ENCODE data around the gene SULF2. TPM values are rescaled to one million over a fixed set of nuclear protein-coding genes. Genes with fewer than 3 reads are reported as not detected.
"Not testable (repeated sequence)": the region's sequence is repeated elsewhere in the genome, so short reads cannot be mapped to it uniquely, and the experiment has no call there.

Gene SULF2
- total RNA-seq, 1 experiment from 2014 or later, result not detected

DNA sequence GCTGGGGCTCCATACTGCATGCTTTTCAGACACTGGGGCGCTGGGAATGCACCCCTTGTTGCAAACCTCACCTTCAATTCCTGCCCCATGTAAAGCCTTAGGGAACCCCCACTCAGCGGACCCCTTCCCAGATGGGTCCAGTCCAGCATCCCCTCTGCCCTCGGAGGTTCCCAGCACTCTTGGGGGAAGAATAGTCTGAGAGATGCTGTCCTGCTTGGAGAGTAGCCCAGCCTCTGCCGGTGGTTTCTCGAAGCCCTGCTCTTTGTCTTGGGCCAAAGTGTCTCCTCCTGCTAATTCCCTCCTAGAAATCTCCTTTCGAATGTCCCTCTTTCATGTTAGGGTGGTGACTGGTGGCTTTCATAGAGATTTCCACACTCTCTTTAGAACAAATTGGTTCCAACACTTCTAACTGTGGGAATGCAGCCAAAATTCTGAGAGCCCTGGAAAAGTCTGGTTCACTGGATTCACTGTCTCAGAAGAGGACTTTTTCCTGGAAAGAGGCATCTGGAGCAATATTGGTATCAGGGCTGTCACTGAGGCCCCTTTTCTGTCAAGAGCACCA is 24.9 kb upstream of the SULF2 start:
- H3K79me2 ChIP-seq (ENCODE audit: low read length), result no peaks in the 10 kb centered on the region
- no peak overlapping the region for H3K9ac ChIP-seq (ENCODE audit: low read length)
- H3K4me1 ChIP-seq (ENCODE audit: low read length), result no peaks in the 10 kb centered on the region
- H3K9me3 ChIP-seq (ENCODE audit: low read length), result no peaks in the 10 kb centered on the region
- H3K4me3 ChIP-seq (ENCODE audit: low read length), result no peak overlapping the region
- DNase-seq, result no peak
- H3K4me2 ChIP-seq (ENCODE audit: low read depth, low read length, poor library complexity, severe bottlenecking), result no peak overlapping the region
- 0 out of 2 replicates have a peak, but pooled peaks cover 6% of the 10 kb centered on the region for H3K27me3 ChIP-seq (ENCODE audit: low read length)
- 0 out of 2 replicates have a peak, but pooled peaks cover 4% of the 10 kb centered on the region for H4K20me1 ChIP-seq (ENCODE audit: insufficient read depth, low read depth, low read length)
- H3K9me2 ChIP-seq (replicated peaks; ENCODE audit: insufficient read depth, low read length), result no peaks in the 10 kb centered on the region
- no peak overlapping the region for H3K27ac ChIP-seq (ENCODE audit: low read length)
- no peaks in the 10 kb centered on the region for H3K36me3 ChIP-seq (ENCODE audit: insufficient read depth, low read length)
- H2AFZ ChIP-seq (ENCODE audit: low read length), result no peak overlapping the region

DNA sequence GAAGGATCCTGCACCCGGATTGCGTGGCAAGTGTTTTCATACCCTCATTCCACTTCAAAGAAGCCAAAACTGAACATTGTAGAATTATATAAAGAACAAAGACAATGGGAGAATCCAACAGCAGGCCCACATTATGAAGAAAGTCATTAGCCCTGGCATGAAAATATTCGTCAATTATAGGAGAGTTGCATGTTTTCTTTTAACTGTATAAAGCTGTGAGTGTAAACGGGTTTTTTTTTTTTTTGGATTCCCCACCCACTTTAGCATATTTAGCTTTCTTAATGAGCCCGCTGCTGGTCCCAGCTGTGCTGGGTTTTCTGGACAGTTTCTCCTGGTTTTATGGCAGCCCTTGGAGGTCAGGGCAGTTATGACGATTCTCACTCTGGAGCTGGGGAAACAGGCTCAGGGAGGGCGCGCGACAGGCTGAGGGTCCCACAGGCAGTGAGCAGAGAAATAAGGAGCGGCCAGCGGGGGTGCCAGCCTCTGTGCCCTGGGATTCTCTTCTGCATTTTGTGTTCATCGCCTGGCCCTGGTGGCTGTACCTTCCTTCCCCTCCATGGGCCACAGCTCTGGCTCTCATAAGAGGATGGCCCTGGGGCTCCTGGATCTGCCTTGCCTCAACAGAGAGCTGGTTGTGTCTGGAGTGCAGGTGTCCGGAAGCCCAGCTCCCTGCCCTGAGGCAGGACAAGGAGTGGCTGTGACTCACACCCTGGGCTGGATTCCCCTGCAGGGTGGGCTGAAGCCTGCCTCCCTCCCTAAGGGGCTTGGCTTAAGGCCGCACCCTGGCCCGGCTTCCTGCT is 24.1 kb upstream of the SULF2 start:
- Histone ChIP-seq H3K4me3 (ENCODE audit: low read length) (no peak overlapping the region), H3K27ac (ENCODE audit: low read length) (no peak overlapping the region), H3K36me3 (ENCODE audit: insufficient read depth, low read length) (no peaks in the 10 kb centered on the region), H3K9ac (ENCODE audit: low read length) (no peak overlapping the region), H3K79me2 (ENCODE audit: low read length) (no peaks in the 10 kb centered on the region), H3K4me2 (ENCODE audit: low read depth, low read length, poor library complexity, severe bottlenecking) (no peak overlapping the region), H3K27me3 (ENCODE audit: low read length) (0 out of 2 replicates have a peak, but pooled peaks cover 6% of the 10 kb centered on the region), H4K20me1 (ENCODE audit: insufficient read depth, low read depth, low read length) (0 out of 2 replicates have a peak, but pooled peaks cover 4% of the 10 kb centered on the region), H3K9me3 (ENCODE audit: low read length) (no peaks in the 10 kb centered on the region), H3K9me2 (replicated peaks; ENCODE audit: insufficient read depth, low read length) (no peaks in the 10 kb centered on the region), H3K4me1 (ENCODE audit: low read length) (no peaks in the 10 kb centered on the region), H2AFZ (ENCODE audit: low read length) (no peak overlapping the region)
- no peak for DNase-seq

GRCh38 chr20:47805951-47806350 is 20.7 kb upstream of the SULF2 start:
- H3K9ac ChIP-seq (ENCODE audit: low read length), result no peak overlapping the region
- H3K4me3 ChIP-seq (ENCODE audit: low read length), result no peak overlapping the region
- H3K4me1 ChIP-seq (ENCODE audit: low read length), result no peaks in the 10 kb centered on the region
- H3K79me2 ChIP-seq (ENCODE audit: low read length), result no peaks in the 10 kb centered on the region
- 0 out of 2 replicates have a peak, but pooled peaks cover 4% of the 10 kb centered on the region for H4K20me1 ChIP-seq (ENCODE audit: insufficient read depth, low read depth, low read length)
- no peak overlapping the region for H3K27ac ChIP-seq (ENCODE audit: low read length)
- no peaks in the 10 kb centered on the region for H3K27me3 ChIP-seq (ENCODE audit: low read length)
- H3K9me2 ChIP-seq (replicated peaks; ENCODE audit: insufficient read depth, low read length), result no peaks in the 10 kb centered on the region
- H3K36me3 ChIP-seq (ENCODE audit: insufficient read depth, low read length), result no peaks in the 10 kb centered on the region
- DNase-seq, result no peak
- H2AFZ ChIP-seq (ENCODE audit: low read length), result no peak overlapping the region
- no peaks in the 10 kb centered on the region for H3K9me3 ChIP-seq (ENCODE audit: low read length)
- no peak overlapping the region for H3K4me2 ChIP-seq (ENCODE audit: low read depth, low read length, poor library complexity, severe bottlenecking)

DNA sequence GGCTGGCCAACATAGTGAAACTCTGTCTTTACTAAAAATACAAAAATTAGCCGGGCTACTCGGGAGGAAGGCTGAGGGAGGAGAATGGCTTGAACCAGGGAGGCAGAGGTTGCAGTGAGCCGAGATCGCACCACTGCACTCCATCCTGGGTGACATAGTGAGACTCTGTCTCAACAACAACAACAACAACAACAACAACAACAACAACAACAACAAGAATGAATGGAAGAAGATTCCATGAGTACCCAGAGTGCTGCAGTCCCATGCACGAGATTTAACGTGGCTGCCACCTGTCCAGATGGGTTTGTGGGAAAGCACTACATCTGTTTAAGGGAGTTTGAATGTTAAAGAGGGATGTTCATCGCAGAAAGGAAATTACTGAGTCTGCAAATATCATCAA is 19.7 kb upstream of the SULF2 start:
- H3K36me3 ChIP-seq (ENCODE audit: insufficient read depth, low read length); H3K9me2 ChIP-seq (replicated peaks; ENCODE audit: insufficient read depth, low read length); H3K4me1 ChIP-seq (ENCODE audit: low read length); DNase-seq; H4K20me1 ChIP-seq (ENCODE audit: insufficient read depth, low read depth, low read length); H3K9ac ChIP-seq (ENCODE audit: low read length); H3K4me3 ChIP-seq (ENCODE audit: low read length); H3K27me3 ChIP-seq (ENCODE audit: low read length); H3K4me2 ChIP-seq (ENCODE audit: low read depth, low read length, poor library complexity, severe bottlenecking); H3K27ac ChIP-seq (ENCODE audit: low read length); H2AFZ ChIP-seq (ENCODE audit: low read length); H3K9me3 ChIP-seq (ENCODE audit: low read length); H3K79me2 ChIP-seq (ENCODE audit: low read length): not testable (repeated sequence)

DNA sequence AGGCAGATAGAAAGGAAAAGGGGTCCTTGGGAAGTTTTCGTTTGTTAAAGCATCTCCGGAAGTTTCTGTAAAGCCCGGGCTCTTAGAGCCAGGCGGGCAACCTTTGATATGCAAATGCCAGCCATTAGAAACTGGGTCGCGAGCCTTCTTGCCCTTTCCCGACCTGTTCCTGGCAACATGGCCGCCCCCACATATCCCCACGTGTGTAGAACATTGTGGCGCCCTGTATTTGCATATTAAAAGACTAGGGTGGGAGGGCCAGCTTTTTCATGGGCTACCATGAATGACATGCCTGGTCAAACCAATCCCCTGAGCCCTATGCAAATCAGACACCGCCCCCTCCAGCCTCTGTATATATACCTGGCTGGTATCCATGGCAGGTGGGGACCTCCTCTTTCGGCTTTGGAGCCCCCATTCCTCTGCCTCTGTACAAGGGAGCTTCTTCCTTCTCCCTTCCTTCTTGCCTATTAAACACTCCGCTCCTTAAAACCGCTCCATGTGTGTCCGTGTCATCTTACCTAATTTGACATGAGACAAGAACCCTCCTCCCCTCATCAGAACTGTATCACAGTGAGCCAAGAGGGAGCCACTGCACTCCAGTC is 19.0 kb upstream of the SULF2 start:
- H3K27me3 ChIP-seq (ENCODE audit: low read length); H3K4me2 ChIP-seq (ENCODE audit: low read depth, low read length, poor library complexity, severe bottlenecking); H3K9me3 ChIP-seq (ENCODE audit: low read length); H3K4me3 ChIP-seq (ENCODE audit: low read length); H3K79me2 ChIP-seq (ENCODE audit: low read length); H4K20me1 ChIP-seq (ENCODE audit: insufficient read depth, low read depth, low read length); H2AFZ ChIP-seq (ENCODE audit: low read length); H3K9me2 ChIP-seq (replicated peaks; ENCODE audit: insufficient read depth, low read length); H3K27ac ChIP-seq (ENCODE audit: low read length); H3K36me3 ChIP-seq (ENCODE audit: insufficient read depth, low read length); H3K4me1 ChIP-seq (ENCODE audit: low read length); DNase-seq; H3K9ac ChIP-seq (ENCODE audit: low read length): not testable (repeated sequence)

GRCh38 chr20:47802975-47803374 is 17.7 kb upstream of the SULF2 start:
- Histone ChIP-seq H3K9ac (ENCODE audit: low read length) (no peak overlapping the region), H3K36me3 (ENCODE audit: insufficient read depth, low read length) (no peaks in the 10 kb centered on the region), H3K9me2 (replicated peaks; ENCODE audit: insufficient read depth, low read length) (no peaks in the 10 kb centered on the region), H3K79me2 (ENCODE audit: low read length) (no peaks in the 10 kb centered on the region), H3K9me3 (ENCODE audit: low read length) (no peaks in the 10 kb centered on the region), H3K4me3 (ENCODE audit: low read length) (no peak overlapping the region), H2AFZ (ENCODE audit: low read length) (no peak overlapping the region), H4K20me1 (ENCODE audit: insufficient read depth, low read depth, low read length) (no peaks in the 10 kb centered on the region), H3K4me2 (ENCODE audit: low read depth, low read length, poor library complexity, severe bottlenecking) (no peak overlapping the region), H3K27ac (ENCODE audit: low read length) (no peak overlapping the region), H3K4me1 (ENCODE audit: low read length) (no peaks in the 10 kb centered on the region), H3K27me3 (ENCODE audit: low read length) (no peaks in the 10 kb centered on the region)
- DNase-seq, result no peak

DNA sequence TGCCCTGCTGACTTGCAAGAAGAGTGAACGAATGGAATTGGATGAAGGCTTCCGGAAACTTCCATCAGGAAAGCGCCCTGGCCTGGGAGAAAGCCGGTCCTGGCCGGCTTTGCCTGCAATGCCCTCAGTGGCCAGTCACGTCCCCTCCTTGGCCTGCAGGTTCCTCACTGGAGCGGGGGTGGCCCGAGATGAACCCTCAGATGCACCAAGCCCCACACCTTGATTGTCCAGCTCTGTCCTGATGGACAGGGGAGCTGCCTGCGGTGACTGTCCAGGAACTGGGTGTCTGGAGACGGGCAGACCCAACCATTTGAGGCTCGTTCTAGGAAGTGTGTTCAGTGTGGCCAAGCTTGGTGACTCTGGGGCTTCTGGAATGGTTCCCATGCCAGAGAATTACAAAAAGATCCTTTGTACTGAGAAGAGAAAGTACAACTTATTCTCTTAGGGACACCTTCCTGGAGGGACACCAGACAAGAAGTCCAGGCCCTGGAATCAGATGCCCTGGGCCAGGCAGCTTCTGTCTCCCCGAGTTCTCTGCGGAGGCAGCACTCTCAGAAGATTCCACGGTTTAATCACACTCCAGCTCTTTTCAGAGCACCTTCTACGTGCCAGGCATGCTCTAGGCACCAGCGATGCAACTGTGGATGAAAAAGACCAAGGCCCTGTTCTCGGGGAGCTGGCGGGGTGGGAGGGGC is 17.1 kb upstream of the SULF2 start:
- Histone ChIP-seq H3K4me1 (ENCODE audit: low read length) (no peaks in the 10 kb centered on the region), H3K79me2 (ENCODE audit: low read length) (no peaks in the 10 kb centered on the region), H3K4me2 (ENCODE audit: low read depth, low read length, poor library complexity, severe bottlenecking) (no peak overlapping the region), H3K36me3 (ENCODE audit: insufficient read depth, low read length) (no peaks in the 10 kb centered on the region), H3K4me3 (ENCODE audit: low read length) (no peak overlapping the region), H2AFZ (ENCODE audit: low read length) (no peak overlapping the region), H3K9me3 (ENCODE audit: low read length) (no peaks in the 10 kb centered on the region), H3K9me2 (replicated peaks; ENCODE audit: insufficient read depth, low read length) (no peaks in the 10 kb centered on the region), H4K20me1 (ENCODE audit: insufficient read depth, low read depth, low read length) (no peaks in the 10 kb centered on the region), H3K27ac (ENCODE audit: low read length) (no peak overlapping the region), H3K27me3 (ENCODE audit: low read length) (no peaks in the 10 kb centered on the region), H3K9ac (ENCODE audit: low read length) (no peak overlapping the region)
- DNase-seq, result no peak

GRCh38 chr20:47801759-47802158 is 16.5 kb upstream of the SULF2 start:
- no peaks in the 10 kb centered on the region for H3K9me2 ChIP-seq (replicated peaks; ENCODE audit: insufficient read depth, low read length)
- no peaks in the 10 kb centered on the region for H3K27me3 ChIP-seq (ENCODE audit: low read length)
- H3K9me3 ChIP-seq (ENCODE audit: low read length), result no peaks in the 10 kb centered on the region
- no peak overlapping the region for H2AFZ ChIP-seq (ENCODE audit: low read length)
- no peak overlapping the region for H3K9ac ChIP-seq (ENCODE audit: low read length)
- no peaks in the 10 kb centered on the region for H4K20me1 ChIP-seq (ENCODE audit: insufficient read depth, low read depth, low read length)
- no peaks in the 10 kb centered on the region for H3K36me3 ChIP-seq (ENCODE audit: insufficient read depth, low read length)
- H3K4me2 ChIP-seq (ENCODE audit: low read depth, low read length, poor library complexity, severe bottlenecking), result no peak overlapping the region
- no peak for DNase-seq
- no peaks in the 10 kb centered on the region for H3K79me2 ChIP-seq (ENCODE audit: low read length)
- H3K4me1 ChIP-seq (ENCODE audit: low read length), result no peaks in the 10 kb centered on the region
- no peak overlapping the region for H3K4me3 ChIP-seq (ENCODE audit: low read length)
- no peak overlapping the region for H3K27ac ChIP-seq (ENCODE audit: low read length)

Data from Karpas-422 (cell line).